Activated naive CD4-positive, alpha-beta T cell treated with Interleukin-2 at 50 U/mL for 16 hours (primary cell): Measurements from ENCODE around the gene TESK1.
"Not testable (repeated sequence)": the region's sequence is repeated elsewhere in the genome, so short reads cannot be mapped to it uniquely, and the experiment has no call there.

ENCODE experiments used
- DNase-seq: peaks from one replicate; pipeline ENCODE4 v3.0.0-alpha.2; 2020

TESK1 gene

GRCh38 chr9:35604578-35605350 is at the start of gene TESK1:
Gene TESK1 (plus strand): TSS chr9:35605262. CDS start chr9:35605620, 358 bp downstream.
- DNase-seq: peak; percentile 87

- no peak for DNase-seq
Observed at GRCh38 chr9:35555881-35556280, 49.2 kb upstream of the TESK1 start.

DNA sequence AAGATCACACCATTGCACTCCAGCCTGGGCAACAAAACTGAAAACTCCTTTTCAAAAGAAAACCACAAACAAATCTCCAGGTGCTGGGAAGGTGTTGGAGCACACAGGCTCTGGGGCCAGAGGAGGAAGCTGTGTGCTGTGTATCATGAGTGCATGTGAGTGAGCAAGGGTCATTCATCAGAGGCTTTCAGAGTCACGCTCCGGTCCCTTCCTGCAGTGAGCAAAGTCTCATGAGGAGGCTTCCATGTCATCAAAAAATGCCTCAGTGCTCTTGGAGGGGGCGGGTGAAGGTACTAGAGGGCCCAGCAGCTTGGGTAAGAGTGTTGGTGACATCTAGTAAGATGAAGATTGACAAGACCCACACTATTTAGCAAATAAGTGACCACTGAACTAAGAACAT is 48.3 kb upstream of the TESK1 start:
- no peak for DNase-seq

- no peak for DNase-seq
Observed at GRCh38 chr9:35557320-35557719, 47.7 kb upstream of the TESK1 start.

DNA sequence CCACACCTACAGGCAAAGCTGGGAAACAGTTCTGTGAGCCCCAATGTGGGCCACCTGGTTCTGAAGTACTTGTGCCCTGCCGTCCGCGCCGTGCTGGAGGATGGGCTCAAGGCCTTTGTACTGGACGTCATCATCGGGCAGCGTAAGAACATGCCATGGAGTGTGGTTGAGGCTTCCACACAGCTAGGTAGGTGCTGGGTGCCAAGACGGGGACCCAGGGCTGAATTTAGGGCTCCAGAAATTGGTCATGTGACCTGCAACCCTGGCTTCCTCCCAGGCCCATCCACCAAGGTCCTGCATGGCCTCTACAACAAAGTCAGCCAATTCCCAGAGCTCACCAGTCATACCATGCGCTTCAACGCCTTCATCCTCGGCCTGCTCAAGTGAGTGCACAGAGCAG is 46.9 kb upstream of the TESK1 start:
- DNase-seq: no peak

GRCh38 chr9:35559792-35560530 is 45.1 kb upstream of the TESK1 start:
- no peak for DNase-seq

DNA sequence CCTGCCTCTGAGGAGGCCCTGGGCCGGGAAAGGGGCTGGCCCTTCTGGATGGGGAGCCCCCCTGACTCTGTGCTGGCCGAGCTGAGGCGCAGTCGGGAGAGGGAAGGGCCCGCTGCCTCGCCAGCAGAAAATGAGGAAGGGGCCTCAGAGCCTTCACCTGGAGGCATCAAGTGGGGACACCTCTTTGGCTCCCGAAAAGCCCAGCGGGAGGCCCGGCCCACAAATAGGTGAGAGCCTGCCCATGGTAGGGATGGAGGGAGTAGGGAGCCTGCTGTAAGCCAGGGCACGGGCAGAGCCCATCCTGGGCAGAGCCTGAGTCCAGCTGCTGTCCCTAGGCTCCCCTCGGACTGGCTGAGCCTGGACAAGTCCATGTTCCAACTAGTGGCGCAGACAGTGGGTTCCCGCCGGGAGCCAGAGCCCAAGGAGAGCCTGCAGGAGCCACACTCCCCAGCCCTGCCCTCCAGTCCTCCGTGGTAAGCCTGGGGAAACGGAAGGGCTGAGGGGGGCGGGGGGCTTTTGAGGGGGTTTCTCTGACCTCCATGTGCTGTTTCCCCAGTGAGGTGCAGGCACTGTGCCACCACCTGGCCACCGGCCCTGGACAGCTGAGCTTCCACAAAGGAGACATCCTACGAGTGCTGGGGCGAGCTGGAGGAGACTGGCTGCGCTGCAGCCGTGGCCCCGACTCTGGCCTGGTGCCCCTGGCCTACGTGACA is 44.3 kb upstream of the TESK1 start:
- DNase-seq: no peak

DNA sequence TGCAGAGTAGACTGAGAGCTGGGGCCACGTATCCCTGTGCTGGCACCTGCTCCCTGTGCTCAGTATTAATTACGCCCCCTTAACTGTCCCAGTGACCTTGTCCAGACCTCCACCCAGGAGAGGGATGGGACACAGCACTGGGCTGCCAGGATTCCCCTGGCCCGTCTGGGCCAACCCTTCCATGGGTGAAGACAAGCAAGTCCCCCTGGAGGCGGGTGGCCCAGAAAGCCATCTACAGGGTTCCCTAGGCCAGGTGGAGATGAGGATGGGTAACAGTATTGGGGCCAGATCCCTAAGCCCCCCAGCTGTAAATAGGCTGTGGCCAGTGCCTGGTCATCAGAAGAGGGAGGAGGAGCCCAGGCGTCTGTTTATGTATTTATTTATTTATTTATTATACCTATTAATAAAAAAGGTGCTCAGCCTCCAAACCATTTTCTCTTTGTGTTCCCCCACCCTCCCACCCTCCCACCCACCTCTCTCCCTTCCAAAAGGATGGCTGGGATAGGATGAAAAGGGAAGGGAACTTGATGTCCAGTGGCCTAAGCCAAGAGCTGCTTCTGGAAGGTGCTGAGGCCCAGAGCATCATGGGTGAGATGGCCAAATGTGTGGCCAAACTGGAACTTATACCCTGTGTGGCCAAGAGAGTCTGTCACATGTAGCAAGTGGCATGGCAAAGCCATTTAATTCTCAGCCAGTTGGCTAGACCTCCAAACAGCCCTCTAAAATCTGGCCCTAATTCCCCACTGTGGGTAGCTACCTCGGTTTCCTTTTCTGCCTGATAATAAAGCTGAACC is 43.4 kb upstream of the TESK1 start:
- DNase-seq: no peak

GRCh38 chr9:35562895-35563780 is 41.9 kb upstream of the TESK1 start:
- DNase-seq: no peak

DNA sequence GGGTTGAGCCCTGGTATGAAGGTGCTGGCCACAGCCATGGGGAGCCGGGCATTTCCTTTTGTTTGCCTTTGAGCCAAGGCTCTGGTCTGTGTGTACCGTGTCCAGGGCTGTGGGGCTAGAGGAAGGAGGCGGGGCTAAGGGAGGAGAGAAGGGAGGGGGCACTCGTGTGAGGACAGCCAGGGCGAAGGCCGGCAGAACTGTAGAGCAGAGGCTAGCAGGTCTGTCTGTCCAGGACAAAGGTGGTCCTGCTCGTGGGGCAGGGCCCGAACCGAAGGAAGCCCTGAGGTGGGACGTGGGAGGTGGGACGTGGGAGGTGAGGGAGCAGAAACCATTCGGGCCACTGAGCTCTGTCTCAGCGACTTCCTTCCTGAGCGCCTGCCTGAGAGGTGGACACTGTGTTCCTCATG is 41.3 kb upstream of the TESK1 start:
- DNase-seq: no peak

GRCh38 chr9:35564658-35565061 is 40.4 kb upstream of the TESK1 start:
- no peak for DNase-seq

DNA sequence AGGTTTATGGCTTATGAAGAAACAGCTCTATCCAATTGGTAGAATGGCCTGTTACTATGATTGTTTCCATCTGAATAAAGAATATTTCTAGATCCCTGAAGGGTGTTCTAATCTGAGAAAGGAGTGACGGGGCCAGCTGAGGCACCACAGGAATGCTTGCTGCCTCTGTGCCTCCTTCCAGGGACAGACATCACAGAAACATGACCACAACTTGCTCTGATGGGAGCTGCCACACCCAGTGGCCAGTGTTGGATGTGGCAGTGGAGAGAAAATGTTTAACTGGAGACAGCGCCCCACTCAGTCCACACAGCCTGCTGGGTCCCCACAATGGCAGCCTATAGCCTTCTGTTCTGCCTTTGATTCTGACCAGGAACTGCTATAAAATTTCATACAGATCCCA is 38.6 kb upstream of the TESK1 start:
- DNase-seq: no peak

DNA sequence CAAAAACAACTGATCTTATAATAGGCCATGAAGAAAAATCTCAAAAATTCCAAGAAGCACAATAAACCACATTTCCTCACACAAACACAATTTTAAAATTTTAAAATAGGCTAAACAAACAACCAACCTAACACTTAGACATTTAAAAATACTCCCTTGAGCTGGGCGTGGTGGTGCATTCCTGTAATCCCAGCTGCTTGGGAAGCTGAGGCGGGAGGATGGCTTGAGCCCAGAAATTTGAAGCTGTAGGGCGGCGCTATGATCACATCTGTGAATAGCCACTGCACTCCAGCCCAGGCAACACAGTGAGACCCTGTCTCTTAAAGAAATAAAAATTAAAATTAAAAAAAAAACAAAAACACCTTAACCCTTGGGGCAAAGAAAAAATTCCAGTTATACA is 36.9 kb upstream of the TESK1 start:
- DNase-seq: no peak

GRCh38 chr9:35569206-35569605 is 35.9 kb upstream of the TESK1 start:
- no peak for DNase-seq

- peak; percentile 49 for DNase-seq
Observed at GRCh38 chr9:35570709-35571504, 34.2 kb upstream of the TESK1 start.

GRCh38 chr9:35574578-35575122 is 30.4 kb upstream of the TESK1 start:
- DNase-seq: no peak

GRCh38 chr9:35575478-35575877 is 29.6 kb upstream of the TESK1 start:
- DNase-seq: no peak

DNA sequence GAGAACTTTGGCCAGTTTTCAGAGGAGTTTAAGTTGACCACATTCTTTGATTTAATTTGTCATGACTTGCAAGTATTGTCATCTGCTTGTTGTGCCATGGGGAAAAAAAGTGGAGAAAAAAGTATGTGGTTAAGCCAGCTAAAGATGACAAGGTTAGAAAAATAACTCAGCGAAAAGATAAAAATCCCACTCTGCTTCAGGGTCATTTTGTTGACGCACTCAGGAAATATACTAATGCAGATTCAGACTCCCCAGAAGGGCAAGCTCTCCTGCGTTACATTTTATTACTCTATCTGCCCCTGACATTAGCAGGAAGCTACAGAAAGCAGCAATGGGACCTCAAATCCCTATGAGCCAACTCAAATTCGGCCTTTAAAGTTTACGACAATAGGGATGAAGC is 27.6 kb upstream of the TESK1 start:
- no peak for DNase-seq

DNA sequence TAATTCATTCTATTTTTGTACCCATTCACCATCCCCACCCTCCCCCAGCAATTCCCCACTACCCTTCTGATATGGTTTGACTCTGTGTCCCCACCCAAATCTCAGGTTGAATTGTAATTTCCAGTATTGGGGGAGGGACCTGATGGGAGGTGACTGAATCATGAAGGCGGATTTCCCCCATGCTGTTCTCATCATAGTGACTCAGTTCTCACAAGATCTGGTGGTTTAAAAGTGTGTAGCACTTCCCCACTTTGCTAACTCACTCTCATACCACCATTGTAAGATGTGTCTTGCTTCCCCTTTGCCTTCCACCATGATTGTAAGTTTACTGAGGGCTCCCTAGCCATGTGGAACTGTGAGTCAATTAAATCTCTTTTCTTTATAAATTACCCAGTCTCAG is 25.9 kb upstream of the TESK1 start:
- peak; percentile 27 for DNase-seq

DNA sequence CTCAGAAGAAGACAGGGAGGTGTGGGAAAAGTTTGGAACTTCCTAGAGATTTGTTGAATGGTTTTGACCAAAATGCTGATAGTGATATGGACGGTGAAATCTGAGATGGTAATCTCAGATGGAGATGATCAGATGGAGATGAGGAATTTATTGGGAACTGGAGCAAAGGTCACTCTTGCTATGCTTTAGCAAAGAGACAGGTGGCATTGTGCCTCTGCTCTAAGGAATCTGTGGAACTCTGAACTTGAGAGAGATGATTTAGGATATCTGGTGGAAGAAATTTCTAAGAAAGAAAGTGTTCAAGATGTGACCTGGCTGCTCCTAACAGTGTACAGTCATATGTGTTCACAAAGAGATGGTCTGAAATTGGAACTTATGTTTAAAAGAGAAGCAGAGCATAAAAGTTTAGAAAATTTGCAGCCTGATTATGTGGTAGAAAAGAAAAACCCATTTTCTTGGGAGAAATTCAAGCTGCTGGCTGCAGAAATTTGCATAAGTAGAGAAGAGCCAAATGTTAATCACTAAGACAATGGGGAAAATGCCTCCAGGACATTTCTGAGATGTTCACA is 25.3 kb upstream of the TESK1 start:
- not testable (repeated sequence) for DNase-seq
